Measurements from ENCODE around the gene GAN. TPM values are rescaled to one million over a fixed set of nuclear protein-coding genes. Genes with fewer than 3 reads are reported as not detected.

Gene GAN
- total RNA-seq, 4 donors from 2014 or later: 12.9 to 378 (median 14.7) TPM

DNA sequence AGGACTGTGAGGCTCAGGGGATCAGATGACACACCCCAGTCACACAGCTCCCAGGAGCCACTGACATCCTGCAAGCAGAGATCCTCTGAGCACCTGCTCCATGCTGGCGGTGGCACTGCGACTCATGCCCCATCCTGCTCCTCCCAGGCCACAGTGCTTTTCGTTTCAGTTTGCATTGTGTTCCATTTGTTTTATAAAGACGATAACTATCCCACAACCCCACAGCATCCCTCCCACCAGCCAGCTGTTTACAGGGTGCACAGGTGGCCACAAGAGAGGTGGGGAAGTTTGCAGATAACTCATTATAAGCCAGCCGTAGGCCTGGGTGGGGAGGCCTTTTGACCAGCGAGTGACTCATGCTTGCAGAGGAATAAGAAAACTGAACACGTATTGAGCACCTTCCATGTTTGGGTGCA lies 48.1 kb upstream of the GAN start:
- peak; percentile 73 for DNase-seq
- Histone ChIP-seq H3K4me3 (no peak overlapping the region), H3K27me3 (no peaks in the 10 kb centered on the region), H3K27ac (peak overlapping the region; percentile 81 to 85 (median 84)), H3K36me3 (no peaks in the 10 kb centered on the region), H3K4me1 (peaks cover 17 to 32% (median 21%) of the 10 kb centered on the region in 4 donors), H3K9me3 (no peaks in the 10 kb centered on the region)
- intact Hi-C loops (cut with DNase I; ENCODE audit: low total_unique reads) (no loop called here), in situ Hi-C loops (cut with MboI; ENCODE audit: low pct_ligation_motif_present in 1 of 4, low pct_unique_long_range_greater_than_20kb in 1 of 4, low sequenced_read_pairs in 3 of 4) (loop anchor here in 1 of 4 donors (10.0 kb wide), 1 partner anchor 48 kb away; the partner anchor contains the start of gene GAN)
- 17 to 57% methylated on average over 3 to 7 of the region's 7 CpGs for WGBS, 2 donors (ENCODE audit: low coverage in 1 of 2)
- TF ChIP-seq POLR2A (IDR thresholded peaks at IDR 0.05) (peak; percentile 41), EP300 (IDR thresholded peaks at IDR 0.05; ENCODE audit: low read depth) (no peak), POLR2AphosphoS5 (IDR thresholded peaks at IDR 0.05) (peak in 2 of 3 donors; percentile 43 to 49)
- TF ChIP-seq, protein P1, sequence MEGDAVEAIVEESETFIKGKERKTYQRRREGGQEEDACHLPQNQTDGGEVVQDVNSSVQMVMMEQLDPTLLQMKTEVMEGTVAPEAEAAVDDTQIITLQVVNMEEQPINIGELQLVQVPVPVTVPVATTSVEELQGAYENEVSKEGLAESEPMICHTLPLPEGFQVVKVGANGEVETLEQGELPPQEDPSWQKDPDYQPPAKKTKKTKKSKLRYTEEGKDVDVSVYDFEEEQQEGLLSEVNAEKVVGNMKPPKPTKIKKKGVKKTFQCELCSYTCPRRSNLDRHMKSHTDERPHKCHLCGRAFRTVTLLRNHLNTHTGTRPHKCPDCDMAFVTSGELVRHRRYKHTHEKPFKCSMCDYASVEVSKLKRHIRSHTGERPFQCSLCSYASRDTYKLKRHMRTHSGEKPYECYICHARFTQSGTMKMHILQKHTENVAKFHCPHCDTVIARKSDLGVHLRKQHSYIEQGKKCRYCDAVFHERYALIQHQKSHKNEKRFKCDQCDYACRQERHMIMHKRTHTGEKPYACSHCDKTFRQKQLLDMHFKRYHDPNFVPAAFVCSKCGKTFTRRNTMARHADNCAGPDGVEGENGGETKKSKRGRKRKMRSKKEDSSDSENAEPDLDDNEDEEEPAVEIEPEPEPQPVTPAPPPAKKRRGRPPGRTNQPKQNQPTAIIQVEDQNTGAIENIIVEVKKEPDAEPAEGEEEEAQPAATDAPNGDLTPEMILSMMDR (IDR thresholded peaks at IDR 0.05): no peak

DNA sequence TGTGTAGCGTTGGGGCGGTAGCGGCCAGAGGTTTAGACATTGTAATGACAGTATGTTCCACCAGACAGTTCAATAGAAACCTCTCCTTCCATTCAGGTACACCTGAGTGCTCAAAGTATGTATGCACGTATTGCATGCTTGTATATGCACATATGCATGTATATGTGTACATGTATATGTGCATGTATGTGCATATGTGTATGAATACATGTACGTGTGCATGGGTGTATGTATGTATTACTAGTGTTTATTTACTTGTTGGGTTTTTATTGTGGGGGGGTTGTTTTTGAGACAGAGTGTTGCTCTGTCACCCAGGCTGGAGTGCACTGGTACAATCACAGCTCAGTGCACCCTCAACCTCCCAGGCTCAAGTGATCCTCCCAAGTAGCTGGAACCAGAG lies 46.3 kb upstream of the GAN start:
- in situ Hi-C loops (cut with MboI; ENCODE audit: low pct_ligation_motif_present in 1 of 4, low pct_unique_long_range_greater_than_20kb in 1 of 4, low sequenced_read_pairs in 3 of 4): loop anchor here in 1 of 4 donors (10.0 kb wide), 1 partner anchor 46 kb away; the partner anchor contains the start of gene GAN
- Histone ChIP-seq H3K27me3 (no peaks in the 10 kb centered on the region), H3K36me3 (no peaks in the 10 kb centered on the region), H3K9me3 (no peaks in the 10 kb centered on the region), H3K4me1 (peaks cover 17 to 45% (median 23%) of the 10 kb centered on the region in 4 donors), H3K27ac (no peak overlapping the region), H3K4me3 (no peak overlapping the region)
- TF ChIP-seq, protein P1 (IDR thresholded peaks at IDR 0.05): no peak
- no peak for TF ChIP-seq POLR2AphosphoS5 (IDR thresholded peaks at IDR 0.05)
- TF ChIP-seq POLR2A (IDR thresholded peaks at IDR 0.05): no peak
- TF ChIP-seq EP300 (IDR thresholded peaks at IDR 0.05; ENCODE audit: low read depth): no peak
- WGBS, 2 donors (ENCODE audit: low coverage in 1 of 2): 94 to 100% methylated on average over 1 to 5 of the region's 5 CpGs
- intact Hi-C loops (cut with DNase I; ENCODE audit: low total_unique reads): no loop called here
- no peak for DNase-seq

DNA sequence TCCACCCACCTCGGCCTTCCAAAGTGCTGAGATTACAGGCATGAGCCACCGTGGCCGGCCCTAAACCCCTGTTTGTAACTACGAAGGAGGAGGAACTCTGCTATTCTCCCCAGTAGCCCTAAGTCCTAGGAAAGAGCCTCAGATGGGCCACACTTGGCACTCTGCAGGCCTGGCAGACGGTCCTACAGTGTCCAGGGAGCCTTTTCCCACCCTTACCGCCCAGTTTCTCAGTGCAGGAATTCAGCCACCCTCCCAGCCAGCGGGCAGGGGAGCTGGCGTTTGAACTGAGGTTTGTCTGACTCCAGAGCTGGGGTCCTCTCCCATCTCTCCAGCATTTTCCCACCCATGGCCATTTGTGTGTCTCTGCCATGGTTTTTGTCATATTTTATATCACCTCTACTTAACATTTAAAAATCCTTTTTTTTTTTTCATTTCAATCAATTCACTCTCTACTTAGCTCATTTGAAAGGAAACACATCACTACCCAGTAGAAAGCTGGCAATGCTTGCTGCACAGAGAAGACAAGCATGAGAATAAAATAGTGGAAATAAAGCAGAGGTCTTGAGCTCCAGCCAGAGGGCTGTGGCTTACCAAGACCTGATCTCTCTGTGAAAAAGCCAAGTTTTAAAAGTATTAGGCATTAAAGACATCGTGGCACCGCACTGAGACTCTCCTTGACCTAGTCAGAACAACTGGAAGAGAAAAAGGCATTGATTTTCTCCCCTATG lies 41.4 kb upstream of the GAN start:
- Histone ChIP-seq H3K36me3 (no peaks in the 10 kb centered on the region), H3K27me3 (no peaks in the 10 kb centered on the region), H3K9me3 (no peaks in the 10 kb centered on the region), H3K4me1 (peaks cover 5 to 57% (median 33%) of the 10 kb centered on the region in 4 donors), H3K27ac (peak overlapping the region; percentile 87 to 91 (median 88)), H3K4me3 (no peak overlapping the region)
- intact Hi-C loops (cut with DNase I; ENCODE audit: low total_unique reads) (loop anchor here (5.0 kb wide), 1 partner anchor 44 kb away; no protein-coding TSS in a partner anchor), in situ Hi-C loops (cut with MboI; ENCODE audit: low pct_ligation_motif_present in 1 of 4, low pct_unique_long_range_greater_than_20kb in 1 of 4, low sequenced_read_pairs in 3 of 4) (no loop called here)
- no peak for DNase-seq
- TF ChIP-seq, protein P1 (IDR thresholded peaks at IDR 0.05): no peak
- TF ChIP-seq EP300 (IDR thresholded peaks at IDR 0.05; ENCODE audit: low read depth) (no peak), POLR2A (IDR thresholded peaks at IDR 0.05) (no peak), POLR2AphosphoS5 (IDR thresholded peaks at IDR 0.05) (no peak)
- 45 to 67% methylated on average over 8 to 10 of the region's 10 CpGs for WGBS, 2 donors (ENCODE audit: low coverage in 1 of 2)

DNA sequence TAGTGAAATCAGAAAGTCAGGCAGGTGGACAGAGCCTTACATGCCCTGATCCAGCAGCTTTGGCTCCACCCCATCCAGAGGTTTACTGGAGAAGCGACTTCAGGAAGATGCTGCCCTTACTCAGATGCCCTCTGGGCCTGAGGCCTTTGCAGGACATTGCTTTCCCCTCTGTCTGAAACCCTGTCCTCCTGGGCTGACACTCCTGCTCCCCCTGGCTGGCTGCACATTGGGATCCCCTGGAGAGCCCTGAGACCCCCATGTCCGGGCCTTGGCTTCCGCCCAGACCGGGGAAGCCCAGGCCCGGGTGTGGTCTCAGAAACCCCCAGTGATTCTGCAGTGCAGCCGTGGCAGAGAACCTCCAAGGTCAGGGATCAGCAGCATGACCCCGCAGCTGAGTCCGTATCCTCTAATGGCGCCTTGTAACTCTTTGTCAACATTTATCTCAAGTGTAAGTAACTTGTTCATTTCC lies 39.7 kb upstream of the GAN start:
- no peaks in the 10 kb centered on the region for H3K36me3 ChIP-seq
- no peak overlapping the region for H3K4me3 ChIP-seq
- peaks cover 5 to 57% (median 33%) of the 10 kb centered on the region in 4 donors for H3K4me1 ChIP-seq
- TF ChIP-seq POLR2A (IDR thresholded peaks at IDR 0.05) (peak; percentile 37), EP300 (IDR thresholded peaks at IDR 0.05; ENCODE audit: low read depth) (no peak)
- H3K27ac ChIP-seq: peak overlapping the region; percentile 87 to 91 (median 88)
- intact Hi-C loops (cut with DNase I; ENCODE audit: low total_unique reads) (no loop called here), in situ Hi-C loops (cut with MboI; ENCODE audit: low pct_ligation_motif_present in 1 of 4, low pct_unique_long_range_greater_than_20kb in 1 of 4, low sequenced_read_pairs in 3 of 4) (no loop called here)
- WGBS, 2 donors (ENCODE audit: low coverage in 1 of 2): 68 to 100% methylated on average over 1 to 9 of the region's 9 CpGs
- no peaks in the 10 kb centered on the region for H3K9me3 ChIP-seq
- peak; percentile 66 for DNase-seq
- no peaks in the 10 kb centered on the region for H3K27me3 ChIP-seq

Measured in transverse colon (tissue), 4 donors.